ENCODE results near the gene SIK2.
"Not testable (repeated sequence)": the region's sequence is repeated elsewhere in the genome, so short reads cannot be mapped to it uniquely, and the experiment has no call there.

Gene SIK2

DNA sequence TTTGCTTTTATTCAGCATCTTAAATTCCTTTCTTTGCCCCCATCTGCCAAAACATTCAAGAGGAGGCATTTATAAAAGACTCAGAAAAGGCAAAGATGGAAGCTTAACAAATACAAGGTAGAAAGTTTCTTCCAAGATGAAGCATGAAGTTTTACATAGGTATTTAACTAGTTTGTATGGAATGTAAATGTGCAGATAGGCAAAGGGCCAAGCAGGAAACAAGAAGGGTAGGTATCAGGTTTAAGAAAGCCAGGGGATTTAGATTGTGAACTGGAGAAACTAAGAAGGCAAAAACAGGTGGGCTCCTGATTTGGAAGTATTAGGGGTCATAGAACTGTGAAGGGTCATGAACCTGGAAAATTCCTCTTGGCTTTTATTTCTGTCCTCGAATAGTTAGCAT lies 101.3 kb downstream of the SIK2 start:
- no peak for DNase-seq

GRCh38 chr11:111707039-111707690 lies 104.9 kb downstream of the SIK2 start:
- no peak for DNase-seq

- DNase-seq = no peak
Observed at GRCh38 chr11:111707691-111708067, 105.4 kb downstream of the SIK2 start.

GRCh38 chr11:111714522-111714921 lies 112.3 kb downstream of the SIK2 start:
- DNase-seq = no peak

DNA sequence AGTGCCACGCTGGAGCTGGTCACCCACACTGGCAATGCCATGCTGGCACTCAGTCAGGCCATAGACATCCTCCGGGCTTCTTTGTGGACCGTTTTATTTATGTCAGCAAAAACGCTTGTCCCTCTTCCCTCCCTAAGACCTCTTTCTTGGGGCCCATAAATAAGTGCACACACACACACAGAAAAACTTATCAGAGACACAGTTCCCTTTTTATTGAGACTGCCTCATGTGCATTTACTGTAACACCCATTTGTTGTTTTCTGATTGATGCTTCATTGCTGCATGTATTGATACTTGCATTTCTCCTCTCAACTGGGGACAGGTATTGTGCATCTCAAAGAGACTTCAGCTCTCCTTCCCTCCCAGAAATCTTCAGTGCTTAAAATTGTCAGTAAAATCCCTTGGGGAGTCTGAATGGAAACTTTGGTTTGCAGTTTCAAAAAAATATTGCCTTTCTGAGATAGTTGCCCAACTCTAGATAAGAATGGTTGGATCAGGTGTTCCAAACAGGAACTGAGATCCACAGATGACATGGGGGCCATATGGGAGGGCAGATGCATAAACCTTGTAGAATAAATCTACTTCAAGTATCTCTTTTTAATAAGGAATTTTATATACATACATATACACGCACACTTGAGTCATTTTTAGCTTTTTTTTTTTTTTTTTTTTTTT lies 113.0 kb downstream of the SIK2 start:
- no peak for DNase-seq

DNA sequence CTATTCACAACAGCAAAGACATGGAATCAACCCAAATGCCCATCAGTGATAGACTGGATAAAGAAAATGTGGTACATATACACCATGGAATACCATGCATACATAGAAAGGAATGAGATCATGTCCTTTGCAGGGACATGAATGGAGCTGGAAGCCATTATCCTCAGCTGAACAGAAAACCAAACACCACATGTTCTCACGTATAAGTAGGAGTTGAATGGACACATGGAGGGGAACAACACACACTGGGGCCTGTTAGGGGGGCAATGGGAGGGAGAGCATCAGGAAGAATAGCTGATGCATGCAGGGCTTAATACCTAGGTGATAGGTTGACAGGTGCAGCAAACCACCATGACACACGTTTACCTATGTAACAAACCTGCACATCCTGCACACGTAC lies 115.4 kb downstream of the SIK2 start:
- not testable (repeated sequence) for DNase-seq

GRCh38 chr11:111718436-111718835 lies 116.2 kb downstream of the SIK2 start:
- no peak for DNase-seq

- DNase-seq = no peak
Observed at GRCh38 chr11:111718859-111719258, 116.6 kb downstream of the SIK2 start.

DNA sequence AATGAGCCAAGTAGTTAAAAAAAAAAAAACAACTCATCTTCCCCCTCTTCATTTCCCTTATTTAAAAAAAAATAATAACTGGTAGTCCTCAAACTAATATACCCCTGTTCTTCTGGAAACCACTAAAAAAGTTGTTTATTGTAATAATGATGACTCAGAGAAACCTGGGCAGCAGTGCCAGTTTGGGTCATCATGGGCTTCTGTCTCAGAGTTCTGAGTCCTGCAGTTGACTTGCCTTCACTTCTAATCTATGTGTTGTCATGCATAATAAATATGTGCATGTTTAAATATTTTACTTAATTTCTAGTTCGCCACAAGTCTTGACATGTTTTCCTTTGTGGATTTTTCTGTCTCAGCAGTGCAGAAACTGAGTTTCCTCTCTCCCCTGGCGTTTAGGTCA lies 117.1 kb downstream of the SIK2 start:
- DNase-seq = no peak

- no peak for DNase-seq
Observed at GRCh38 chr11:111720801-111721494, 118.7 kb downstream of the SIK2 start.

DNA sequence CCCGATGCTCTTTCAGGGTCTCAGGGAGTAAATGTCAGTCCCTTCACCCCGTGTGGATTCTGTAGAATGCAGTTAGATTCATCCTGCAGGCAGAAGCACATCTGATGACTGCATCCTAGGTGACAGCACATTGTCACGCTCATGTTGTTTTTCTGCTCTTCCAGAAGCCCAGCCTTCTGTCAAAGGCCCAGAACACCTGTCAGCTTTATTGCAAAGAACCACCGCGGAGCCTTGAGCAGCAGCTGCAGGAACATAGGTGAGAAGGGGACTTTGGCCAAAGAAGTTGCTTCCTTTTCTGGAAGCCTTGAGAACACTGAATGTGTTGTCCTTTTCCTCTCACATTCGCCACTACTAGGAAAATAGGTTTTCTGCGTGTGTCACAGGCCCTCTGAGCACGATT lies 120.3 kb downstream of the SIK2 start:
- DNase-seq = no peak

GRCh38 chr11:111723595-111723994 lies 121.3 kb downstream of the SIK2 start:
- DNase-seq = no peak

- no peak for DNase-seq
Observed at GRCh38 chr11:111724615-111725129, 122.4 kb downstream of the SIK2 start.

GRCh38 chr11:111725621-111726020 lies 123.4 kb downstream of the SIK2 start:
- DNase-seq = no peak

GRCh38 chr11:111726301-111726713 lies 124.1 kb downstream of the SIK2 start:
- DNase-seq = no peak

- DNase-seq = no peak
Observed at GRCh38 chr11:111727431-111727830, 125.2 kb downstream of the SIK2 start.

GRCh38 chr11:111729071-111729830 lies 127.0 kb downstream of the SIK2 start:
- DNase-seq = peak; percentile 50

DNA sequence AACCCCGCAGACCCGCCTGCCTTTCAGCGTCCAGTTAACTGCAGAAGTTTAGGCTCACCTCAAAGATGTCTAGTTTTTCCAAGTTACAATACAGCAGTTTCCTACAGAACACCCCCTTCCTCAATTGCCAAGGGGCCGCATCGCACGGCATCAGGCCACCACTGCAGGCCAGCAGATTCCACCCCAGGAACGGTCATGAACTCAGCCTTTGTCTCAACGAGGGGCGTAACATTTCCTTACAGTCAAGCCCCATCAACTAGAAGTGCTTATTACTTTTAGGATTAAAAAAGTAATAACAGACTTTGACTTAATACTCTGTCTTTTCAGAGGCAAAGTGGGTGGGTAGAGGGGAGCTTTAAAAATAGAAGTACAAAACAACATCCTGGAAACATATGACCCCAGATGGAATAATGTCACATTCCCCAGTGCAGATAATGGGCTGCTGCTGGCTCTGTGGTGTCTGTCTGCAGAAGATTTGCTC lies 127.6 kb downstream of the SIK2 start:
- DNase-seq = peak; percentile 33

GRCh38 chr11:111730871-111731591 lies 128.8 kb downstream of the SIK2 start:
- peak; percentile 56 for DNase-seq

DNA sequence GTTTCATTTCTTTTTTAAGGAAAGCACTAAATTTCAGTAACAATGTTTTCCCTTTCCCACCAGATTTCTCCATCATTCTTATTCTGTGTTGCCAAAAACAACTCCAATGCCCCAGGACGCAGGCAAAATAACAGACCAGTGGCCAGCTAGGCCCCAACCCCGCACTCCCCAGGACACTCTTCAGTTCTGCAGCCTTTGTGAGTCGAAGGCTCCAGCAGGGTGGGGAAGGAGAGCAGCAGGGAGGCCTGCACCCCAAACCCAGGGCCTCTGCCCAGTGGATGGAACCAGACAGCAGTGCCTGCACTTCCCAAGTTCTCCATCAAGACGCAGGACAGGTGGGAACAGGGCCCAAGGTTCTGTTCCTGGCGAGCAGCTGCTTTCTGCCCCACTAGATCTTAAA lies 129.6 kb downstream of the SIK2 start:
- no peak for DNase-seq

GRCh38 chr11:111733016-111733415 lies 130.8 kb downstream of the SIK2 start:
- DNase-seq = no peak

DNA sequence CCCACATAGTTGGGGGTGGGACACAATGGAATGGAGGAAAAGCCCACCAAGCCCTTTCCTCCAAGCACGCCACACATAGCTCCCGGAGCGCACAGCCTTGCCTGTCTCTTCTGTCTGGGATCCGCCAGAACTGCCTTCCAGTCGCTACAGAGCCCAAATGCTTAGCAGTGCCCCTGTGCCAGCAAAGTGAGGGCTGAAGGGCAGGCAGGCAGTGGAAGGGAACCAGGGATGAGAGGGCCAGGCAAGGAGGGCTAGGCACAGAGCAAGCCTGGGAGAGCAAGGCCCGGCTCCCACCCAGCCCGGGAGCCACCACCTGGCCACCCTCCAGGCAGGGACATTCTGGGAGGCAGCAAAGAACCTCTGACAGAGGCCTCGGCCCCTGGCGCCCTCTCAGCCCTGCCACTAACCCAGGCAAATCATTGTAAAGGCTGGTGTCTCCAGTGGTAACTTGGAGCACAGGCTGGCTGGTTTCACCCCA lies 131.4 kb downstream of the SIK2 start:
- DNase-seq = no peak

All from hematopoietic multipotent progenitor cell treated with erythropoietin and hydrocortisone succinate and interleukin-3 and kit ligand, for 4 days (in vitro differentiated cells).